ENCODE measurements around the gene GHDC. TPM values are rescaled to one million over a fixed set of nuclear protein-coding genes. Genes with fewer than 3 reads are reported as not detected.

GHDC gene
- total RNA-seq, 1 donor from 2014 or later: 8.4 TPM

GRCh38 chr17:42163113-42163512 is 31.2 kb downstream of the GHDC start:
- peak; percentile 46 for TF ChIP-seq CTCF (IDR thresholded peaks at IDR 0.05; ENCODE audit: borderline replicate concordance)
- Histone ChIP-seq H3K4me1 (no peaks in the 10 kb centered on the region), H3K36me3 (no peaks in the 10 kb centered on the region), H3K27me3 (ENCODE audit: low read depth) (no peaks in the 10 kb centered on the region), H3K27ac (replicated peaks) (no peak overlapping the region), H3K9me3 (replicated peaks) (no peaks in the 10 kb centered on the region), H3K4me3 (no peak overlapping the region)
- no peak for DNase-seq
- intact Hi-C loops (cut with micrococcal nuclease): no loop called here

GRCh38 chr17:42160531-42160910 is 33.8 kb downstream of the GHDC start:
- TF ChIP-seq CTCF (IDR thresholded peaks at IDR 0.05; ENCODE audit: borderline replicate concordance): no peak
- intact Hi-C loops (cut with micrococcal nuclease): no loop called here
- H3K27me3 ChIP-seq (ENCODE audit: low read depth): no peaks in the 10 kb centered on the region
- no peak overlapping the region for H3K4me3 ChIP-seq
- no peaks in the 10 kb centered on the region for H3K9me3 ChIP-seq (replicated peaks)
- no peak for DNase-seq
- no peak overlapping the region for H3K27ac ChIP-seq (replicated peaks)
- H3K36me3 ChIP-seq: no peaks in the 10 kb centered on the region
- peaks cover 3% of the 10 kb centered on the region for H3K4me1 ChIP-seq

GRCh38 chr17:42159796-42160530 is 34.3 kb downstream of the GHDC start:
- intact Hi-C loops (cut with micrococcal nuclease): no loop called here
- DNase-seq: no peak
- Histone ChIP-seq H3K27me3 (ENCODE audit: low read depth) (no peaks in the 10 kb centered on the region), H3K36me3 (no peaks in the 10 kb centered on the region), H3K27ac (replicated peaks) (no peak overlapping the region), H3K4me1 (peaks cover 7% of the 10 kb centered on the region), H3K9me3 (replicated peaks) (no peaks in the 10 kb centered on the region), H3K4me3 (no peak overlapping the region)
- TF ChIP-seq CTCF (IDR thresholded peaks at IDR 0.05; ENCODE audit: borderline replicate concordance): no peak

- Histone ChIP-seq H3K27me3 (ENCODE audit: low read depth) (no peaks in the 10 kb centered on the region), H3K4me1 (peaks cover 49% of the 10 kb centered on the region), H3K9me3 (replicated peaks) (no peaks in the 10 kb centered on the region), H3K4me3 (peak overlapping the region; percentile 100), H3K27ac (replicated peaks) (peak overlapping the region; percentile 91), H3K36me3 (peaks cover 6% of the 10 kb centered on the region)
- TF ChIP-seq CTCF (IDR thresholded peaks at IDR 0.05; ENCODE audit: borderline replicate concordance): no peak
- DNase-seq: no peak
- intact Hi-C loops (cut with micrococcal nuclease): no loop called here
Observed at GRCh38 chr17:42155614-42156045, 38.7 kb downstream of the GHDC start.

GRCh38 chr17:42153919-42154742 is 40.2 kb downstream of the GHDC start:
- DNase-seq: no peak
- H3K36me3 ChIP-seq: peaks cover 7% of the 10 kb centered on the region
- H3K9me3 ChIP-seq (replicated peaks): no peaks in the 10 kb centered on the region
- peak overlapping the region; percentile 91 for H3K27ac ChIP-seq (replicated peaks)
- H3K4me1 ChIP-seq: peaks cover 62% of the 10 kb centered on the region
- intact Hi-C loops (cut with micrococcal nuclease): no loop called here
- TF ChIP-seq CTCF (IDR thresholded peaks at IDR 0.05; ENCODE audit: borderline replicate concordance): no peak
- H3K4me3 ChIP-seq: peak overlapping the region; percentile 100
- H3K27me3 ChIP-seq (ENCODE audit: low read depth): no peaks in the 10 kb centered on the region
